ENCODE data around the gene NDUFB10.

The NDUFB10 gene

GRCh38 chr16:1973461-1974156 lies 14.3 kb downstream of the NDUFB10 start:
- DNase-seq = no peak

GRCh38 chr16:1974157-1975070 lies 15.1 kb downstream of the NDUFB10 start:
- no peak for DNase-seq

GRCh38 chr16:1975432-1976215 lies 16.3 kb downstream of the NDUFB10 start:
- DNase-seq = no peak

- DNase-seq = no peak
Measured at GRCh38 chr16:1976216-1976520, 16.8 kb downstream of the NDUFB10 start.

- DNase-seq = no peak
Measured at GRCh38 chr16:1976951-1977874, 17.9 kb downstream of the NDUFB10 start.

GRCh38 chr16:1977875-1978268 lies 18.5 kb downstream of the NDUFB10 start:
- no peak for DNase-seq

GRCh38 chr16:1978476-1979120 lies 19.3 kb downstream of the NDUFB10 start:
- DNase-seq = no peak

GRCh38 chr16:1979271-1980029 lies 20.1 kb downstream of the NDUFB10 start:
- DNase-seq = no peak

GRCh38 chr16:1980030-1980769 lies 20.9 kb downstream of the NDUFB10 start:
- no peak for DNase-seq

GRCh38 chr16:1980770-1981087 lies 21.4 kb downstream of the NDUFB10 start:
- DNase-seq = no peak

GRCh38 chr16:1981398-1981836 lies 22.1 kb downstream of the NDUFB10 start, which contains the start of gene NOXO1:
NOXO1 (minus strand) TSS chr16:1981469; CDS start chr16:1981179, 290 bp downstream.
- no peak for DNase-seq

GRCh38 chr16:1982013-1982433 lies 22.7 kb downstream of the NDUFB10 start:
- no peak for DNase-seq

- DNase-seq = no peak
Measured at GRCh38 chr16:1982991-1983543, 23.7 kb downstream of the NDUFB10 start.

- peak; percentile 92 for DNase-seq
Measured at GRCh38 chr16:1983544-1984346, 24.4 kb downstream of the NDUFB10 start, which contains the start of gene GFER. GFER (plus strand) TSS chr16:1984193; CDS start chr16:1984219, 26 bp downstream.

- peak; percentile 8 for DNase-seq
Measured at GRCh38 chr16:1984347-1985225, 25.2 kb downstream of the NDUFB10 start.

GRCh38 chr16:1985466-1986150 lies 26.3 kb downstream of the NDUFB10 start:
- no peak for DNase-seq

- DNase-seq = no peak
Measured at GRCh38 chr16:1987198-1987597, 27.9 kb downstream of the NDUFB10 start.

Data from inflammatory macrophage treated with lipopolysaccharide for 4 hours (primary cell).